ENCODE data around the gene NRARP.

The NRARP gene

DNA sequence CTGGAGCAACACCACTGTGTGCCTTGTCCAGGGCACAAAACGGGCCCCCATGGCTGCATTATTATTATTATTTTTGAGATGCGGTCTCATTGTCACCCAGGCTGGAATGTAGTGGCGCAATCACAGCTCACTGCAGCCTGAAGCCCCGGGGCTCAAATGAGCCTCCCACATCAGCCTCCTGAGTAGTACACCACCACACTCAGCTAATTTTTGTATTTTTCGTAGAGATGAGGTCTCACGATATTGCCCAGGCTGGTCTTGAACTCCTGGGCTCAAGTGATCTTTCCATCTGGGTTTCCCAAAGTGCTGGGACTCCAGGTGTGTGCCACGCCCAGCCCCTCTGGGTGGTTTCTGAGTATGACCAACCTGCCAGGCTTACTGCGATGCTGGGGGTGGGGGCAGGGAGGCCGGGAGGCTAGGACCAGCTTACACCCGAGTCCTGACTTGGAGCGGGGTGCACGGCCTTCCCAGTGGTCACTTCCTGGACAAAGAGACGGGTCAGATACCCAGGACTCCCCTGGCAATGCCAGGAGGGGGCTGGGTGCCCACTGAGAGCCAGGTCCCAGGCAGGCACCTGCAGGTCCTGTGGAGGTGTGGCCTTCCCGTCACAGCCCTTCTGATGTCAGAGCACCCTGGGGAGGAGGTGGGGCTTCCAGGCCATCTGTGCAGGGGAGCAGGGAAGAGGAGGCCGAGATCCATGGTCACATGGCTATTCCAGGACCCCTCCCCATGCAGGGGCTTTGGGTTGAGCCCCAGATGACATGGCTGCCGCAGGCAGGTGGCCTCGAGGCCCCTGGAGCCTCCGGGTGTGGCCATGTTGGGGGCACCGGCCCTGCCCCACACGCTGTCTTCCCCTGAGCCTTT is 8.3 kb upstream of the NRARP start:
- DNase-seq (ENCODE audit: low read depth) = no peak

DNA sequence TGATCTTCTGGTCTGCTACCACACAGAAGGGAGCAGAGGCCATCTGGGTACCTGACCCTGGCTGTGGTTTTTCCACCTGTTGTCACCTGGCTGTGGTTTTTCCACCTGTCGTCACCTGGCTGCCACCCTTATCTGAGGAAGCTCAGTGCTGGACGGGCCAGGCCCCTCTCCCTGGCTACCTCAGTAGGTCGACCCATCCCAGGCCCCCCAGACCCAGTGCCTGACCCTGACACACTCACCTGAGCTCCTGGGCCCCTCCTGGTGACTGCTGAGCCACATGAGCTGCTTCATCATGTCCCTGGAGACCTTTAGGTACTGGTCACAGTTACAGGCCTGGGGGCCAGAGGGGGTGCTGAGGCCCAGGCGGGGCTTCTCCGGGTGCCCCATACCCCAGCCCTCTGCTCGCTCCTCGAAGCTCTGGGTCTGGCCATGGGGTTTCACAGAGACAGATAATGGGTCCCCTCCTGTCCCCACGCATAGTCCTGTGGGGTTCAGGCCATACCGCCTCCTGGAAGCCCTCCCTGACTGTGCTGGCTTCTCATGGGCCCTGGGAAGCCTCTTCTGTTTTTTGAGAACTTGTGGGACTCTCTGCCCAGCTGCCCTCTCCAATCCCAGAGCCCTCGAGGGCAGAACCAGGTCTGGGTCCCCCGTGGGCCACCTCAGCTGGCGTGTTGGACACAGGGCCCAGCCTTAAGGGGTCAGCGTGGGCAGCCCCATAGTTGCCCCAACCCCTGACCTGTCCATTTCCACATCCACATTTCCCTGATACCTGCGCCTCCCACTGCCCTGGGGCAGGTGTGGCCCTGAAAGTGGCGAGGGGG is 7.5 kb upstream of the NRARP start:
- DNase-seq (ENCODE audit: low read depth) = no peak

DNA sequence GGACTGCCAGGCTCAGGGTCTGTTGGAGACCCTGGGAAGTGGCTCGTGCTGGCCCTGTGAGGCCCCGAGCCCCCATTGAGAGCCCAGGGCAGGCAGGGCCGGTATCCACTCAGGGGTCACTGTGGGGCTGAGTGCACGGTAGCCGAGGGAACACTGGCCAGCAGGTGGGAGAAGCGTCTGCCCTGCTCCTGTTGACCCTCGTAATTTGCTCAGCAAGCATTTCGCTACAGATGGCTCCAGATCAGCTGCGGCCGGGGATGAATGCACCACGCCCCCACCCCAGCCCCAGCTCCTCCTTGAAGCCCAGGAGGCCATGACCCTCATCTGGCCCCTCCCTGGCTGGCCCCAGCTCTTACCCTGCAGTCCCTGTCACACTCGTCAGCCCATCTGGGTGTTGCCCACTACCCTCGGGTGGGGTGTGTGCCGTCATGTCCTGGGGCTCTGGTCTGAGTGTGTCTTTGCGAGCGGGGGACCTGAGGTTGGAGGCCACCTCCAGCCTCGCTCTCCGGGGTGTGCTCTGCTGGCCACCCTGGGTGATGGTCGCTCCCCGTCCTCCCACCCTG is 6.1 kb upstream of the NRARP start:
- no peak for DNase-seq (ENCODE audit: low read depth)

DNA sequence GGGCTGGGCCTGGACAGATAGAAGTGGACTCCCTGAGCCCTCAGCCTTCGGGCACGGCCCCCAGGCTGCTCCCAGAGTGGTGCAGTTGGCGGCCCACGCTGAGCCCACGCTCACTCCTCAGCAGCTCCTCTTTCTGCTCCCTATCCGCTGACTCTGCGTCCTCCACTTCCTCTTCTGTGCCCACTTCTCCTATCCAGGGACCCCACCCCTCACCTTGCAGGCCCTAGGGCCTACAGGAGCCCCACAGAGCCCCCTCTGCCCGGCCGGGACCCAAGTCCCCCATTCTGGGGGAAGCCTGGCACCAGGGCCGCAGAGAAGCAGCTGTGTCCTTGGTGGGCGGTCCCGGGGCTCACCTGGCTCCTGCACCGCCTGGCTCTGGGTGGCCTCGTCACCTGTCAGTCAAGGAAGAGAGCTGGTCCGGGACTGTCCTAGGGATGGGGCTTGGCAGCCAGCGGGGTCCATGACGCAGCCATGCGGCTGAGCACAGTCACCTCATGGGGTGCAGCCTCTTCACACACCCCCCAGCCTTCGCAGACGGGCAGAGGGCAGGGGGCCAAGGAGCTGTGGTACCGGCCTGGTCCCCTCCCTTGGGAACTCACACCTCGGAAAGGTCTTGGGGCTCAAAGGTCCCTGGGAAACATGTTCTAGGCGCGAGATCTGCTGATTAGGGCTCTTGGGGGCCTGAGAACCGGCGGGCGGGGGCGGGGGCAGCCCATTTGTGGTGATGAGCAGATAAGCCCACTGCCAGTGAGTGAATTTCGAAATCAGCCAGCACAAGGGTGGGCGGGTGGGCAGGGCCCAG is 5.4 kb upstream of the NRARP start:
- DNase-seq (ENCODE audit: low read depth) = no peak

DNA sequence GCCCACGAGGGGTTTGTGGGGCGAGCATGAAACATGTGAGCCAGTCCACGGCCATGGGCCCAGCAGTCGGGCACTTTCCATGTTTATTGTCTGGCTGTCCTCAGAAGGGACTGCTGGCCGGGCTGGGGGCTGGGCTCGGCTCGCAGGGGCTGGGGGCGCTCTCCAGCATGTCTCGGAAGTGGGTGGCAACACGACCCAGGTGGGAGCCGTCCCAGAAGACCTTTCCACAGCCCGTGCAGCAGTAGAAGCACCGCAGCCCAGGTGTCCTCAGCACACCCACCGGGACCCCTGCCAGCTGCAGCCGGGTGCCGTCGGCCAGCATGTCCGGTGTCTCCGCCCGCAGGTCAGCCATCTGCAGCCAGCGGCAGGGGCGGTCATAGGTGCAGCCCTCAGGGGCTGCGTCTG is 4.8 kb upstream of the NRARP start:
- DNase-seq (ENCODE audit: low read depth) = no peak

DNA sequence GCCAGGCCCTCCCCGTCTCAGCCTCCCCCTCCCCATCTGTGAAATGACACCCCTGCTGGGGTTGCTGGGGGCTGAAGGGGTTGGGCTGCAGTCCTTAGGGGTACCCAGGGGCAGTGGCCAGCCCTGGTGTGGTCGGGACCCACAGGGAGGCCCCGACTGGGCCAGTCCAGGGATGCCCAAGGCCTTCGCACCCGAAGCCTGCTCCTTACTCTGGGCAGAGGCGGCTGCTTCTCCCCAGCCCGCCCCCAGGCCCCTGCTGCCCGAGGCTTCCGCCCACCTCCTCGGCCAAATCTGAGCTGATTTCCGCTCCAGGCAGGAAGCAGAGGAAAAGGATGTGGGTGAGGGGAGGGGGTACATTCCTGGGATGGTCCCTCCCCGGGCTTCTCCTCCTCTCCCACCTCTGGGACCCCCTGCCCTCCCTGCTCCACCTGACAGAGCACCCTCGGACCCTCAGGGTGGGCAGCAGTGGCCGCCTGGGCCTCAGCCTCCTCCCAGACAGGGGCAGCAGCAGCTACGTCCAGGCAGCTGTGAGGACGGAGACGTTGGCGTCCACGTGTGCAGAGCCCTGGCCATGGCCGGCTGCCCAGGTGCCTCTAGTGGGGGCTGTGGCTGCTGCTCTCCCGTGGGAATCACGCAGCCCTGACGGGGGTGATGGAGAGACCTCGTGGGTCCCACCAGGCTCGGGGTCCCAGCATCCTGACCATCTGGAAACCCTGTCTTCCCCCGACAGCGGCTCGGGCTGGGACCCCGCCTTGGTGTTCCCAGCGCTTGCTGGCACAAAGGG is 4.2 kb upstream of the NRARP start:
- no peak for DNase-seq (ENCODE audit: low read depth)

DNA sequence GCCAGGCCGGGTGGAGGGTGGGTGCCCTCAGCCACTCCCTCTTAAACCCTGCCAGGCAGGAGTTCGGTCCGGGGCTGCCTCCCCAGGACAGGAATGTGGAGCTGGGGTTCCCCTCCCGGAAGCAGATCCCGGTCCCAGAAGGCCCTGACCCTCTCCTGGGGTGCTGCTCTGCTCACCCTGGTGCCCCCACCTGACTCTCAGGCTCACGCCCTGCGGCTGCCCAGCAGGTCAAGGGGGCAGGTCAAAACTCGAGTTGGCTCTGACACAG is 3.7 kb upstream of the NRARP start:
- no peak for DNase-seq (ENCODE audit: low read depth)

DNA sequence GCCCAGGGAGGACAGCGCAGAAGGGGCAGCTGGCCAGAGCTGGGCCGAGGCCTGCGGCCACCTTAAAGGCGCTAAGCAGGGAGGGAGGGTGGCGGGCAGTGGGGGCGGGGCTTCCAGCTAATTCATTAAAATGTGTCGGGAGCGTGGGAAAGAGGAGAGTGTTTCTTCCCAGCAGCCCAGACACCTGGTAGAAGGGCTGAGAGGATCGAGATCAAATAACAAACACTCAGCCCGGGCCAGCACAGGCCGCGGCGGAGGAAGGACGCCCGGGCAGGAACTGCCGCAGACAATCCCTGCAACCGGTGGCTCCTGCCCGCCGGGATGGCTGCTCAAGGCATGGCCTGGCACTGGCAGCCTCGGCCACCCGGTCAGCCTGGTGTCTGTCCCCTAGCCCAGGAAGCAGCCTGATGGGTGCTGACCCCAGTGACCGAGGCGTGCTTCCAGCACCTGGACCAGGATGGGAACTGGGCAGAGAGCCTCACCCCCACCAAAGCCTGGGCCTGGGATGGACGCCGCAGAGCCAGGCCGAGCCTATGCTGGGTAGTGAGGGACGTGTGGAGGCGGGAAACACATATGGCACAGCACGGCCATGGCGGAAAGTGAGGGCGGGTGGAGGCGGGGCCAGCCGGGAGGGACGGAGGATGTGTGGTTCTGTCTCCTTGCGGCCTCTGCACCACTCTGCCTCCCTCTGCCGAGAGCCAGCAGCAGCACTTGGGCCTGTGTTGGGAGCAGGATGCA is 3.2 kb upstream of the NRARP start:
- no peak for DNase-seq (ENCODE audit: low read depth)

DNA sequence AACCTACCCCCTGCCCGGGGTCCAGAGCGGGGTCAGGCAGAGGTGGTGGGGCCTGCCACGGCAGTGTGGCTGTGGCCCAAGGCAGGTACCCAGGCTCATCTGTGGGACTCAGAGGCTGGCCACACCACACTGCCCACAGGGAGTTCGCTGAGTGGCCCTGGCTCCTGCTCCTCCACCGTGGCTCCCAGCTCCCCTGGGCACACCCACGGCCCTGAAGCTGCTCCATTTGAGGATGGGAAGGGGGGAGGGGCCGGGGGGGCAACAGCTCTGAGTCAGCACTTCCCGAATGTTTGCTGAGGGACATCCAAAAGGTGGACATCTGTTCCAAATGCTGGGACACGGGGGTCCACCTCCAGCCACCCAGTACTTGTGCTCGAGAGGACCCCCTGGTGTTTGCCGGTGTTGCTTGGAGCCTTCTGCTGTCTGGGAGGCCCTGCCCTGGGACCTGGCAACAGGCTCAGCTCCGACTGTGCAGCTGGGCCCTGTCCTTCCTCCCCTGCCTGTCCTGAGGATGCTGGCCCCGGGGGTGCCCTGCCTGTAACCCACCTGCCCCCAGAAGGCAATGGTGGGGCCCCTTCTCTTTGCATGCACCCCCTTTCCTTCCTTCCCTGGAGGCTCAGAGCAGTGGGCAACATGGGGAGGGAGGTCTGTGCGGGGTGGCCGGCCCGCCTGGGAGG is 2.5 kb upstream of the NRARP start:
- DNase-seq (ENCODE audit: low read depth) = no peak

DNA sequence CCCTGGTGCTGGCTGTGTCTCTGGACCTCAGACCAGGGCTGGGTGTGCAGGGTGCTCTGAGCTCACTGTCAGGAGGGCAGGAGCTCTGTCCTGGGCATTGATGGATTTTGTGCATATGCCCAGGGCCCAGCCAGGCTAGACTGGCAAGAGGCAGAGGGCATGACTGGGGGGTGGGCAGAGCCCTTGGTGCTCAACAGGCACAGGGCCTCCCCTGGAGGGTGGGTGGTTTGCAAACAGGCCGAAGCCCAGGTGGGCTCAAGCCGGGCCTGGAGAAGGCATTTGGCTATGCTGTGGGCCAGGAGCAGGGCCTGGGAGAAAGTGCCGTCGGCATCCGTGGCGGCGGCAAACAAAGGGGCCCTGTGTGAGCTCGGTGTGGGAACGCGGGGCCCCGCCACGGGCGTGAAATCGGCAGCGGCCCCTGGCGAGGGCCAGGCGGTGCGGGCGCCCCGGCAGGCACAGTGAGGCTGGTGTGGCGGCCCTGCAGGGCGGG is 1.9 kb upstream of the NRARP start:
- DNase-seq (ENCODE audit: low read depth) = no peak

DNA sequence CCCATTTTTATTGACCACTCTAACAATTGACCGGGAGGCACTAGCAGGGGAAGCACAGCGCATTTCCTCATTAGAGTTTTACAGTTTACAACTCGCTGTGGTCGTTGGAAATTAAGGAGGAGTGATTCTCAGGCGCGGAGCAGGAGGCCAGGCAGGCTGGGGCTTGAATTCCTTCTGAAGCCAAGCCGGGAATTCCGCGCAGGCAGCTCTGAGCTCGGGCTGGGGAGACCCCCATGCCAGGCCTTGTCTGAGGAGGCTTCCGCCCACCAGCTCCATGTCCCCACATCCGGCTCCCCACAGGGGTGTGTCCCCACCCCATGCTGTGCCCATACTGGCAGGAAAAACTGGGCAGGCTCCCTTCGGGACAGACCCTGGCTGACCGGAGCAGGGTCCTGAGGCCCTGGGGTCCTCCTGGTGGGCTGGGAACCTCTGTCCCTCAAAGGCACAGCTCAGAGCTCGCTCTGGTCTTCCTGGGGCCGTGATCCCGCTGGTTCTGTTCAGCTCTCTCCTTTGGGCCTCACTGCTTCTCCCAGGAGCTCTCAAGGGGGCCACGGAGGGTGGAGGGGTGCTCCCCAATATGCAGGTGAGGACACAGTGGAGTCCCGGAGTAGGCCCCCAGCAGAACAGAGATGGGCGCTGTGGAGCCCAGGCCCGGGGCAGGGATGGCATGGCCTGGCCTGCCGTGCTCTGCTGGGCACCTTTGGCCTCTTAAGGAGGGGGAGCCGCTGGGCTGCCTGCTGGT is 1.3 kb upstream of the NRARP start:
- no peak for DNase-seq (ENCODE audit: low read depth)

DNA sequence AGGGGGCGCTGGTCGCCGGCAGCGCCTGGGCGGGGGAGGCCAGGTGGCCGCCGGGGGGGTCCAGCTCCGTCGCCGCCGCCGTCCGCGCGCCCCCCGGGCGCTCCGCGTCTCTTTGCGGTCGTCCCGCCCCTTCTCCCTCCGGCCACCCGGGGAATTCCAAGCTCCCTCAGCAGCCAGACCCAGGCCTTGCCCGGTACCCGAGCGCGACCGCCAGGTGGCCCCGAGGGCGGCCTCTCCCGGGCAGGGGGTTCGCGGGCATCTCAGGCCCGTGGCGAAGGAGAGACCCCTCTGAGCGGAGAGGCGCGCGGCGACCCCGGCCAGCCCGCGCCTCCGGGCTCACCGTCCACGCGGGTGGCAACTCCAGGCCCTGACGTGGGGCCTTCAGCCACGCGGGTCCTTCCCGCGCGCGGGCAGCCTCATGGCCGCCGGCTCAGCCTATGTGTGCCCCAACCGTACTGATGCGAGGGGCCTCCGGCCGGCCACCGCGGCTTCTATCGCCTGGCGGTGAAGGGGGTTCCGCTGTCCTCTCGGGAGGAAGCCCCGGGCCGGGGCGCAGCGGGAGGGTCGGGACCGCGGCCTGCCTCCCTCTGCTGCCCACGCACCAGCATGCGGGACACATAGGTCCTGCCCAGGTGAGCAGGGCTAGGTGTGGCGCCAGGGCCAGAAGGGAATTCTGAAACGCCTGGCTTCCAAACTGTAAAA is 529 bp upstream of the NRARP start:
- DNase-seq (ENCODE audit: low read depth) = no peak

DNA sequence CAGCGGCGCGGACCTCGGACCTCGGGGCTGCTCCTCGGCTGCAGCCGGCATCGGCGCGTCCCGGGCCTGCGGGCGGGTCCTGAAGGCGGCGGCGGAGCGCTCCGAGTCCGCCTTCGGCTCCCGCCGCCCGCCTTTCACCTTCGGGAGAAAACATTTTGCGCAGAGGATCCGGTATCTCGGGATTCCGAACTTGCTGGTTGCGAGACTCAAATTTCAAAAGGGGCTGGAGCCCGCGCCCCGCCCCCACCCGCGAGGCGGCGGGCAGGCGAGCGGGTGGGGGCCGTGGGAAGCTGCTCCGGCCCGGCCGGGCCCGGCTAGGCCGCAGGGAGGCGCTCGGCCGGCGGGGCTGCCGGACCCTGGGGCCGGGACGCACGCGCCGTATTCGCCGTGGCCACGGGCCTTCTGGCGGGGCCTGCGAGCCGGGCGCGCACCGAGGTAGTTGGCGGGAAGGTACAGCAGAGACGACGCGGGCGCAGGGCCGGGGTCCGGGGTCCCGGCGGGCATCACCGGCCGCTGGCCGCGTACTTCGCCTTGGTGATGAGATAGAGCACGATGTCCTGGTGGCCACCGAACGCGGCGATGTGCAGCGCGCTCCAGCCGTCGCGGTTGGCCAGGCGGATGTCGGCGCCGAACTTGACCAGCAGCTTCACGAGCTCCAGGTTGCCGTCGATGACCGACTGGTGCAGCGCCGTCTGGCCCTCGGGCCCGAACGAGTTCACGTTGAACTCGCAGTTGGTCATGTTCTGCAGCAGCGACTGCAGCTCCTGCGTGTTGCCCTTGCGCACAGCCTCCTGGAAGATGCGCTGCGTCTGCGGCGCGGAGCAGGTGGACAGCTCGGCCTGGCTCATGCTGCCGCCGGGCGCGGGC is 757 bp downstream of the NRARP start:
- no peak for DNase-seq (ENCODE audit: low read depth)

DNA sequence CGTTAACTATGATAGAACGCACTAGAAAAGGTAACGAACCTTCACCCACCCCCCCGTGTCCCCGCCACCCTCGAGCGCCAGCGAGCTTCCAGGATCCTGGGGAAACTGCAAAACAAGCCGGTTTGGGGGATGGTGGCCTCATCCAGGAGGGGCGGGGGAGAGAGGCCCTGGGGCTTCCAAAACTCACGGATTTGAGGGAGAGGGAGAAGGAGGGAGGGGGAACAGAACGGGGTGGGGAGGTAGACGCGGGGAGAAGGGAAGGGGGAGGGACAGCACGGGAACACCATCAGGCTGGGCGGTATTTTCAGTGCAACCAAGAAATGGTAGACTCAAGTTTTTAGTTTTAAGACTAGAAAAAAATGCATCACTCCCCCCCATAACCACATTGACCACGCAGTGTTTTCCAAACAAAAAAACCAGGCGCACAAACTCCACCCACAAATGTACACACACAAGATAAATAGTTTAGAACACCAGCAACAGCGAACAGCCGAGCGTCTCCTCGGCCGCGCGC is 1.4 kb downstream of the NRARP start:
- DNase-seq (ENCODE audit: low read depth) = no peak

DNA sequence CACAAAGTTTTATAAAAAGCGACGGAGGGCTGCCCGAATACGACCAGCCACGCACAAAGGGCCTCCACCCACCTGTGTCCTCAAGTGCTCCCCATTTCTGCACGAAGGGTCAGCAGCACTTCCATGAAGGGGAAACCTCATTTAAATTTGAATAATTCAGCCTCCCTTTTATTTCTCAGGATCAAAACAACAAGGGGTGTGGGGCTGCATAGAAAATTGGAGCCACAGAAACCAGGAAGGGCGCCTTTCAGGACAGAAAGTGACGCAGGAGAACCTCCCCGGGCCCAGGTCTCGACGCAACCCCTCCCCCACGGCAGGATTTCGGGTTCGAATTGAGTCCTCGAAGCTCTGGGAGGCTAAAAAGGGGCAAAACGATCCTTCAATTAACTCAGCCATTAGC is 2.1 kb downstream of the NRARP start:
- no peak for DNase-seq (ENCODE audit: low read depth)

DNA sequence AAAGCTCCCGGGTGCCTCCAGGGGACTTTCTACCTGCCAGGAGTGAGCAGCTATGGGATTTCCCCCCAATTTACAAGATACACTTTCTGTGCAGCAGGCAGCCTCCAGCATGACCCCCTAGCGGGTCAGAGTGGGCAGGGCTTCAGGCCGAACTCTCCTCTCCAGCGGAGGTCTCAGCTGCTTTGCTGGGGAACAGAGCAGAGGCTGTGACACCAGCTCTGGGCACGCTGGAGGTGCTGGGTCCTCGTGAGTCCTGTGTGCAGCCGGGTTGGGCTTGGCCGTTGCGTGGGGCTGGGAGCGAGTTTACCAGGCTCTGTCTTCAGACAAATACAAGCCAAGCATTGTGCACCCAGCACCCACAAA is 2.9 kb downstream of the NRARP start:
- no peak for DNase-seq (ENCODE audit: low read depth)

DNA sequence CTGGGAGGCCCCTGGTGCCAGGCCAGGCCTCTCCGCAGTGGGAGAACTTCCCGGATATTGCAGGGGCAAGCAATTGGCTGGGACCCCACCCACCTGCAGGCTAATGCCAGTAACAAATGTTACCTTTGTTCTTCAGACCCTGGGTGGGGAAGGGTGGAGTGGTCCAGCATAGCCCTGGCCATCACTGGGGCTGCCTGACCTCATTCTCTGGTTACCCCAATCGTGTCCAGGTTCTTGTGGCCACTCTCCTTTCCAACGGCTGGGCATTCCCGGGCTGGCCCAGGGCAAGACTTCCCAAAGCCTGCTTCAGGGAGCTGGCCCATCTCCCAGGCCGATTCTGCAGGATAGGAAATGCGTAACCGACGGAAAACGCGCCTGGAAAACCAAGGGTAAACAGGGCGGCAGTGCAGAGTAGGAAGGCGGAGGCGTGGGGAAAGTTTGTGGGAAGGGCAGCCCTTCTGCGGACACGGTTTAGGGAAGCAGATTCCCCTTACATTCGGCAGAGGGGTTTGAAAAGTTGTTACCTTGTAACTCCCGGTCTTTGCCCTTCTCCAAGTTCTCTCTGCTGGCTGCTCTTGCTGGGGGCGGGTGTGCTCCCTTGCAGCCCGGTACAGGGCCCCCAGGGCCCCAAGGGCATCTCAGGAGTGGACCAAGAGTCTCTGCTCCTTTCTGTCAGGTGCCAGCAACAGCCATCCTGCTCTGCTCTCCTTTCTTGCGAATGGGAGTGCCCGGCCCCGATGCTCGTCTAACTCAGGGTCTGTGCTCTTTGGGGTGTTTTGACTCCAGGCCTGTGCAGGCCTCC is 3.5 kb downstream of the NRARP start:
- no peak for DNase-seq (ENCODE audit: low read depth)

Measured in GM04503 (cell line).